ENCODE results near the gene SYNRG. TPM values are rescaled to one million over a fixed set of nuclear protein-coding genes. Genes with fewer than 3 reads are reported as not detected.

SYNRG gene
- total and polyA plus RNA-seq, 5 donors from 2014 or later = 72.0 to 118 (median 74.5) TPM

DNA sequence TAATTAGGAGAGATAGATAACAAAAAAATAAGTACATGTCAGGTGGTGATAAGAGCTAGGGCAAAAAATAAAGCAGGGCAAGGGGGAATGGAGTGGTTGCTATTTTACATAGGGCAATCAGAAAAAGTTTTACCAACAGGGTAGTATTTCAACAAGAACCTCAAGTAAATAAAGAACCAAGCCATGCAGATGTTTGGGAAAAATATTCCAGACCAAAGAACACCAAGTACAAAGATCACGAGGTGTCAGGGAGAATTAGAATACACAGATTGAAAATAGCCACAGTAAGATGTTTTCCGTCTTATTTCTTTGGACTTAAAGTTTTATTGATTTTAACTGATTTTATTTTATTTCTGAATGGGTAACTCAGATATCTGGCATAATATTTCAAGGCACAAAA is 11.1 kb downstream of the SYNRG start:
- Histone ChIP-seq H3K36me3 (ENCODE audit: control insufficient read depth, insufficient read depth, low read length) (peaks cover 67% of the 10 kb centered on the region), H3K9me3 (ENCODE audit: control insufficient read depth in 2 of 2, low read length in 2 of 2) (no peaks in the 10 kb centered on the region), H3K27me3 (ENCODE audit: control insufficient read depth, insufficient read depth, low read length) (no peaks in the 10 kb centered on the region), H3K27ac (ENCODE audit: insufficient read depth, low read length, poor library complexity, severe bottlenecking) (peak overlapping the region; percentile 10), H3K4me3 (ENCODE audit: low read depth, low read length) (no peak overlapping the region), H3K4me1 (ENCODE audit: control insufficient read depth, insufficient read depth, low read length, poor library complexity, severe bottlenecking) (peaks cover 14% of the 10 kb centered on the region)
- Mint-ChIP-seq H3K4me3 (no peak overlapping the region), H3K36me3 (peaks cover 47% of the 10 kb centered on the region), H3K27ac (peak overlapping the region in 2 of 3 donors; percentile 2 to 74), H3K27me3 (no peaks in the 10 kb centered on the region), H3K4me1 (peaks cover 30 to 71% (median 54%) of the 10 kb centered on the region in 4 donors), H3K9me3 (no peaks in the 10 kb centered on the region)
- DNase-seq = no peak
- no peak for ATAC-seq (ENCODE audit: low read depth in 2 of 2)

- Mint-ChIP-seq H3K27ac (no peak overlapping the region), H3K4me1 (peaks cover 32 to 82% (median 51%) of the 10 kb centered on the region in 4 donors), H3K36me3 (peaks cover 50% of the 10 kb centered on the region), H3K4me3 (peak overlapping the region in 2 of 4 donors; percentile 16 to 26), H3K9me3 (no peaks in the 10 kb centered on the region), H3K27me3 (no peaks in the 10 kb centered on the region)
- H3K4me1 ChIP-seq (ENCODE audit: control insufficient read depth, insufficient read depth, low read length, poor library complexity, severe bottlenecking) = peaks cover 10% of the 10 kb centered on the region
- no peak overlapping the region for H3K27ac ChIP-seq (ENCODE audit: insufficient read depth, low read length, poor library complexity, severe bottlenecking)
- ATAC-seq (ENCODE audit: low read depth in 2 of 2) (no peak), DNase-seq (no peak)
- no peaks in the 10 kb centered on the region for H3K9me3 ChIP-seq (ENCODE audit: control insufficient read depth in 2 of 2, low read length in 2 of 2)
- no peak overlapping the region for H3K4me3 ChIP-seq (ENCODE audit: low read depth, low read length)
- H3K27me3 ChIP-seq (ENCODE audit: control insufficient read depth, insufficient read depth, low read length) = no peaks in the 10 kb centered on the region
- peaks cover 71% of the 10 kb centered on the region for H3K36me3 ChIP-seq (ENCODE audit: control insufficient read depth, insufficient read depth, low read length)
Measured at GRCh38 chr17:37592291-37592690, 16.9 kb downstream of the SYNRG start.

DNA sequence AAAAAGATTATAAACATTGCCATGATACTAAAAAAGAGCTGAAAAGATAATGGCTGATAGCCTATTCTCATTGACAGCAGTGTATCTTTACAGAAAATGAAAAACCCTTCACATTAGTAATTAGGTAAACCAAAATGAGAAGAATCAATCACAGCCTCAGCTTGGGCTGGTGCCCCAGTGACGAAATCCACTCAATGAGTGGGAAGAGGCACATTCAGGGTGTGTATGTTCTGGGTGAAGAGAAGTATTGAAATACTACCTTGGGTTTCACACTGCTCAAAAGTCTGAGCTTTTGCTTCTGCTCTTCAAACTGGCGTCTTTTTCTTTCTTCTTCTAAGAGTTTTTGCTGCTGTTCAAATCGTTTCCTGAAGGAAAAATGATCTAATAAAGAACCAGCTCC is 24.2 kb downstream of the SYNRG start:
- DNase-seq (no peak), ATAC-seq (ENCODE audit: low read depth in 2 of 2) (no peak)
- Mint-ChIP-seq H3K9me3 (no peaks in the 10 kb centered on the region), H3K27ac (peak overlapping the region in 1 of 3 donors; percentile 20), H3K36me3 (peaks cover 33% of the 10 kb centered on the region), H3K27me3 (no peaks in the 10 kb centered on the region), H3K4me3 (no peak overlapping the region), H3K4me1 (peaks cover 11 to 29% (median 22%) of the 10 kb centered on the region in 4 donors)
- no peaks in the 10 kb centered on the region for H3K4me1 ChIP-seq (ENCODE audit: control insufficient read depth, insufficient read depth, low read length, poor library complexity, severe bottlenecking)
- no peak overlapping the region for H3K27ac ChIP-seq (ENCODE audit: insufficient read depth, low read length, poor library complexity, severe bottlenecking)
- H3K36me3 ChIP-seq (ENCODE audit: control insufficient read depth, insufficient read depth, low read length) = peaks cover 79% of the 10 kb centered on the region
- H3K4me3 ChIP-seq (ENCODE audit: low read depth, low read length) = no peak overlapping the region
- no peaks in the 10 kb centered on the region for H3K27me3 ChIP-seq (ENCODE audit: control insufficient read depth, insufficient read depth, low read length)
- H3K9me3 ChIP-seq (ENCODE audit: control insufficient read depth in 2 of 2, low read length in 2 of 2) = no peaks in the 10 kb centered on the region

DNA sequence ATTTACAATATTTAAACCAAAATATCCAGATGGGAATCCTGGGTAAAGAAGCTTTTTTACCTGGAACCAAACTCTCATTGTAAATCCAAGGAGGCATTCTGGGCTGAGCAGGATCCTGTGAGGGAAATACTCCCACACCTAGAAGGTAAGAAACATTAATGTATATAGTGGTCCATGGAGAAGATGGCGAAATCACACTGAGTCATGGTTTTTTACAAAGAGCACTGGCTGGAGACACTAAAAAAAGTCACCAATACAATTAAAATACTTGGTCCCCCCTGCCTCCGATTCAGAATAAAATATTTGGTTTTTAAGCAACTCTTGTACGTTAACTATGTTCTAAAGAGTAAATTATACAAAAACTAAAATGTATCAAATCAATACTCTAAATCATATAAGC is 32.9 kb downstream of the SYNRG start:
- Histone ChIP-seq H3K9me3 (ENCODE audit: control insufficient read depth in 2 of 2, low read length in 2 of 2) (no peaks in the 10 kb centered on the region), H3K4me3 (ENCODE audit: low read depth, low read length) (no peak overlapping the region), H3K27me3 (ENCODE audit: control insufficient read depth, insufficient read depth, low read length) (no peaks in the 10 kb centered on the region), H3K27ac (ENCODE audit: insufficient read depth, low read length, poor library complexity, severe bottlenecking) (no peak overlapping the region), H3K4me1 (ENCODE audit: control insufficient read depth, insufficient read depth, low read length, poor library complexity, severe bottlenecking) (no peaks in the 10 kb centered on the region), H3K36me3 (ENCODE audit: control insufficient read depth, insufficient read depth, low read length) (peaks cover 89% of the 10 kb centered on the region)
- Mint-ChIP-seq H3K27me3 (no peaks in the 10 kb centered on the region), H3K4me1 (peaks cover 19 to 25% (median 21%) of the 10 kb centered on the region in 4 donors), H3K36me3 (peaks cover 26% of the 10 kb centered on the region), H3K4me3 (peak overlapping the region in 1 of 4 donors; percentile 21), H3K27ac (peak overlapping the region in 1 of 3 donors; percentile 11), H3K9me3 (peaks cover 0 to 9% (median 1%) of the 10 kb centered on the region in 7 donors)
- ATAC-seq (ENCODE audit: low read depth in 2 of 2) (no peak), DNase-seq (no peak)

- no peaks in the 10 kb centered on the region for H3K27me3 Mint-ChIP-seq
- Histone ChIP-seq H3K27me3 (ENCODE audit: control insufficient read depth, insufficient read depth, low read length) (no peaks in the 10 kb centered on the region), H3K4me1 (ENCODE audit: control insufficient read depth, insufficient read depth, low read length, poor library complexity, severe bottlenecking) (no peaks in the 10 kb centered on the region), H3K27ac (ENCODE audit: insufficient read depth, low read length, poor library complexity, severe bottlenecking) (no peak overlapping the region), H3K36me3 (ENCODE audit: control insufficient read depth, insufficient read depth, low read length) (peaks cover 92% of the 10 kb centered on the region), H3K4me3 (ENCODE audit: low read depth, low read length) (no peak overlapping the region), H3K9me3 (ENCODE audit: control insufficient read depth in 2 of 2, low read length in 2 of 2) (no peaks in the 10 kb centered on the region)
- no peak overlapping the region for H3K4me3 Mint-ChIP-seq
- H3K4me1 Mint-ChIP-seq = peaks cover 20 to 25% (median 23%) of the 10 kb centered on the region in 4 donors
- no peak for DNase-seq
- peaks cover 0 to 9% (median 1%) of the 10 kb centered on the region in 7 donors for H3K9me3 Mint-ChIP-seq
- peak overlapping the region; percentile 11 to 62 (median 55) for H3K27ac Mint-ChIP-seq
- H3K36me3 Mint-ChIP-seq = peaks cover 38% of the 10 kb centered on the region
- no peak for ATAC-seq (ENCODE audit: low read depth in 2 of 2)
Measured at GRCh38 chr17:37574427-37574826, 34.8 kb downstream of the SYNRG start.

DNA sequence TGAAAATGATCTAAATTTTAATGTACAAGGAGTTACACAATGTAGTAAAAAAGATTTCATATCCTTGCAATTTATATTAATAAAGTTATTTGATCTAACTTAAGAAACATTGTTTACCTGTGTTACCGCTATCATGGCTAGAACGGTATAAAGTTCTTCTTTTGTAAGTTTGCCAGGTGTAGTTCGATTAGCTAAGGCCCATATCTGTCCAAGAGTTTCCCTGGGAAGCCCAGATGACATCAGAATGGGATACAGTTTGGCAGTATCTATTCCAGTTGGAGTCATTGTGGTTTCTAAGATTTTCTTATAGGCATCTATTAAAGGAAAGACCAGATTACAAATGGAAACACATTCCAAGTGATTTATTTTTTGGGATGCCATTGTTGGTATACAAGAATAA is 37.5 kb downstream of the SYNRG start:
- no peak overlapping the region for H3K4me3 ChIP-seq (ENCODE audit: low read depth, low read length)
- no peak for DNase-seq
- H3K36me3 ChIP-seq (ENCODE audit: control insufficient read depth, insufficient read depth, low read length) = peaks cover 94% of the 10 kb centered on the region
- Mint-ChIP-seq H3K27me3 (no peaks in the 10 kb centered on the region), H3K4me3 (no peak overlapping the region), H3K27ac (no peak overlapping the region), H3K9me3 (peaks cover 0 to 9% (median 1%) of the 10 kb centered on the region in 7 donors), H3K4me1 (peaks cover 13 to 31% (median 24%) of the 10 kb centered on the region in 4 donors), H3K36me3 (peaks cover 44% of the 10 kb centered on the region)
- H3K4me1 ChIP-seq (ENCODE audit: control insufficient read depth, insufficient read depth, low read length, poor library complexity, severe bottlenecking) = no peaks in the 10 kb centered on the region
- H3K27me3 ChIP-seq (ENCODE audit: control insufficient read depth, insufficient read depth, low read length) = no peaks in the 10 kb centered on the region
- ATAC-seq (ENCODE audit: low read depth in 2 of 2) = no peak
- H3K9me3 ChIP-seq (ENCODE audit: control insufficient read depth in 2 of 2, low read length in 2 of 2) = no peaks in the 10 kb centered on the region
- H3K27ac ChIP-seq (ENCODE audit: insufficient read depth, low read length, poor library complexity, severe bottlenecking) = no peak overlapping the region

DNA sequence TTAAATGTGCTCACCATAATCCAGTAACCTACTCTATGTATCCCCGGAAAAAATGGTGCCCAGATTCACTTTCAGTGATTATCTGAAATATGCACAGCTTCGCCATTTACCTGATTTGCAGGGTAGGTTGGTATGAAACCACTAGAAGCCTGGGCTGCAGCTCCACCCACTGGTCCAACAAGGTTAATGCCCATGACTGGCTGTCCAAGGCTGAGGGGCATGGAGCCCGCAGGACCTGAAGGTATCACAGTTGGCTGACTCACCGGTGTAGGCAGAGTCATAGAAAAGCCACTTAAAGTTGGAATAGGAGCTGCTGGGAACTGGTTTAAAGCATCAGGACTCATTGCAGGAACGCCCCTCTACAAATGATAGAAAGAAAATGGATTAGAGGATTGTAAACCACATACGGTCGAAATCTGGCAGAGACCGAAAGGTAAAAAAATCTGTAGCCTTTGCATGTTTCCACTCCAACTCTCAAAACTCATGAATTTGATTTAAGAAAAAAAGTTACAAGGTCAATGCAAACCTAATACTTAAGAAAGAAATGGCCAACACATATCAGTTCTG is 38.6 kb downstream of the SYNRG start:
- H3K27ac Mint-ChIP-seq = no peak overlapping the region
- DNase-seq = peak in 1 of 3 donors; percentile 42
- peak in 1 of 2 donors; percentile 44 for ATAC-seq (ENCODE audit: low read depth in 2 of 2)

More for the DNA sequence above, 38.6 kb downstream of the SYNRG start:
- Mint-ChIP-seq H3K27me3 (no peaks in the 10 kb centered on the region), H3K4me1 (peaks cover 13 to 25% (median 22%) of the 10 kb centered on the region in 4 donors), H3K36me3 (peaks cover 41% of the 10 kb centered on the region), H3K4me3 (no peak overlapping the region), H3K9me3 (peaks cover 0 to 9% (median 1%) of the 10 kb centered on the region in 7 donors)
- H3K27me3 ChIP-seq (ENCODE audit: control insufficient read depth, insufficient read depth, low read length) = no peaks in the 10 kb centered on the region
- no peak overlapping the region for H3K4me3 ChIP-seq (ENCODE audit: low read depth, low read length)
- H3K9me3 ChIP-seq (ENCODE audit: control insufficient read depth in 2 of 2, low read length in 2 of 2) = no peaks in the 10 kb centered on the region
- peaks cover 87% of the 10 kb centered on the region for H3K36me3 ChIP-seq (ENCODE audit: control insufficient read depth, insufficient read depth, low read length)
- H3K27ac ChIP-seq (ENCODE audit: insufficient read depth, low read length, poor library complexity, severe bottlenecking) = no peak overlapping the region
- H3K4me1 ChIP-seq (ENCODE audit: control insufficient read depth, insufficient read depth, low read length, poor library complexity, severe bottlenecking) = no peaks in the 10 kb centered on the region
